K562 (cell line): Measurements from ENCODE around the gene ARMC8. TPM values are rescaled to one million over a fixed set of nuclear protein-coding genes. Genes with fewer than 3 reads are reported as not detected.

ENCODE experiments used
- ATAC-seq: fragments of 200-7000 bp; cut with Tn5 transposase; 3 replicates; pipeline ENCODE4 v1.9.1; 2020; ENCODE audit warnings: moderate library complexity
- BruUV-seq: library from RNA; stranded (reverse); fragments of 400-500 nt; replicated peaks from 2 replicates; lab custom pipeline; 2021; lab: Mats Ljungman, UMichigan
- CTCF ChIA-PET: fragments of 300-600 bp; formaldehyde crosslinking; extraction: SDS; loops from one replicate; lab custom pipeline; 2021; ENCODE audit warnings: low intra/inter-chr PET ratio; lab: Yijun Ruan, JAX
- POLR2A ChIA-PET: fragments of 300-600, 350-650 bp; sonication (Branson Sonifier 250); formaldehyde crosslinking; extraction: SDS; loops from one replicate; lab custom pipeline; 2021; ENCODE audit warnings: antibody characterized with exemption, inconsistent platforms; lab: Yijun Ruan, JAX
- DNase-seq, 4 experiments: peaks; one replicate each; pipeline versions ENCODE4 v3.0.0 to v3.0.0-alpha.2; 2011 to 2018; ENCODE audit warnings: low spot score in 3 of 4, mixed read lengths in 3 of 4; ENCODE audit errors: extremely low read depth in 1 of 4
- FAIRE-seq: peaks from 2 replicates; lab custom pipeline; 2011; peaks lifted over from hg19 to GRCh38; lab: Jason Lieb, UNC
- H2AFZ ChIP-seq: 2 replicates; pipeline ENCODE4 v1.6.0; 2011; ENCODE audit warnings: low read depth, low read length, control low read depth, inconsistent platforms
- H3K27ac ChIP-seq: fragments of 200-600 bp; 3 replicates; pipeline ENCODE4 v1.8.0; 2011; ENCODE audit warnings: low read depth, mild to moderate bottlenecking, control low read depth, inconsistent platforms, low read length, moderate library complexity, mixed read lengths; ENCODE audit errors: extremely low read depth
- H3K27me3 ChIP-seq, 2 experiments: fragments of 300-600 bp in 1 of 2; 2 replicates in 1 of 2; 3 replicates in 1 of 2; pipeline versions ENCODE4 v1.6.0 to v1.8.0; 2011; ENCODE audit warnings: inconsistent platforms in 2 of 2, low read length in 2 of 2, mild to moderate bottlenecking in 1 of 2, mixed read lengths in 1 of 2, moderate library complexity in 1 of 2; ENCODE audit not compliant: control insufficient read depth in 2 of 2, insufficient read depth in 2 of 2
- H3K36me3 ChIP-seq: fragments of 300-600 bp; 3 replicates; pipeline ENCODE4 v1.8.0; 2011; ENCODE audit warnings: mild to moderate bottlenecking, low read length, inconsistent platforms; ENCODE audit not compliant: control insufficient read depth, insufficient read depth
- H3K4me1 ChIP-seq, 2 experiments: fragments of 200-600 bp in 1 of 2; replicated peaks in 1 of 2; 2 replicates in 1 of 2; 3 replicates in 1 of 2; pipeline versions ENCODE4 v1.5.1 to v1.8.0; 2011; ENCODE audit warnings: inconsistent platforms in 2 of 2, low read length in 2 of 2, mild to moderate bottlenecking in 1 of 2, mixed read lengths in 1 of 2, moderate library complexity in 1 of 2; ENCODE audit not compliant: control insufficient read depth in 2 of 2, insufficient read depth in 2 of 2
- H3K4me2 ChIP-seq: 2 replicates; pipeline ENCODE4 v1.6.1; 2011; ENCODE audit warnings: low read length, control low read depth, inconsistent platforms, mixed read lengths; ENCODE audit not compliant: insufficient read depth
- H3K4me3 ChIP-seq: fragments of 200-600 bp; sonication (generic), shearing (Covaris generic); 2 replicates; pipeline ENCODE4 v1.5.1; 2016; ENCODE audit warnings: control low read depth, inconsistent platforms
- H3K79me2 ChIP-seq: fragments of 200-600 bp; 3 replicates; pipeline ENCODE4 v1.8.0; 2011; ENCODE audit warnings: low read length, inconsistent platforms; ENCODE audit not compliant: control insufficient read depth, insufficient read depth
- H3K9ac ChIP-seq, 2 experiments: 2 replicates each; pipeline versions ENCODE4 v1.6.0 to v1.6.1; 2011; ENCODE audit warnings: low read depth in 2 of 2, low read length in 2 of 2, control low read depth in 1 of 2, inconsistent platforms in 1 of 2, mild to moderate bottlenecking in 1 of 2, mixed read lengths in 1 of 2; ENCODE audit not compliant: insufficient read depth in 1 of 2
- H3K9me1 ChIP-seq: one replicate; pipeline ENCODE4 v1.6.0; 2011; ENCODE audit warnings: inconsistent platforms, mild to moderate bottlenecking, low read length, moderate library complexity; ENCODE audit not compliant: control insufficient read depth, insufficient read depth
- H3K9me3 ChIP-seq: replicated peaks from 2 replicates; pipeline ENCODE4 v1.5.1; 2011; ENCODE audit warnings: low read depth, low read length, inconsistent platforms; ENCODE audit not compliant: control insufficient read depth, insufficient read depth
- H4K20me1 ChIP-seq: replicated peaks from 2 replicates; pipeline ENCODE4 v1.6.1; 2011; ENCODE audit warnings: low read length, inconsistent platforms, mixed read lengths; ENCODE audit not compliant: control insufficient read depth, insufficient read depth
- CHD2 ChIP-seq: IDR thresholded peaks from 2 replicates; pipeline ENCODE4 v1.6.1; 2011; ENCODE audit warnings: low read depth, low read length
- CXXC5 ChIP-seq: fragments of 250-450 bp; sonication (Bioruptor Pico); IDR thresholded peaks from 2 replicates; pipeline ENCODE4 v1.8.0; 2022; ENCODE audit warnings: inconsistent platforms, mild to moderate bottlenecking, moderate library complexity
- FOXP1 ChIP-seq: sonication (generic); formaldehyde crosslinking; IDR thresholded peaks from 2 replicates; pipeline ENCODE4 v1.8.0; 2022; ENCODE audit warnings: mild to moderate bottlenecking, missing genetic modification reagents
- HLTF ChIP-seq: fragments of 450-650 bp; IDR thresholded peaks from 2 replicates; pipeline ENCODE4 v1.6.1; 2016
- KAT2B ChIP-seq: IDR thresholded peaks from one replicate; pipeline ENCODE4 v1.6.1; 2012; ENCODE audit warnings: low read depth, mild to moderate bottlenecking, control low read depth, inconsistent platforms, low read length, moderate library complexity
- NEUROD1 ChIP-seq: fragments of 150-350 bp; IDR thresholded peaks from 2 replicates; pipeline ENCODE4 v1.6.1; 2014; ENCODE audit warnings: borderline replicate concordance, low read length, low read depth; ENCODE audit not compliant: partially characterized antibody
- PRMT5 ChIP-seq: sonication (generic); formaldehyde crosslinking; IDR thresholded peaks from 2 replicates; pipeline ENCODE4 v1.5.0; 2020; ENCODE audit warnings: missing genetic modification reagents
- ZNF311 ChIP-seq: fragments of 250-450 bp; sonication (Bioruptor Pico); IDR thresholded peaks from 2 replicates; pipeline ENCODE4 v1.4.0; 2020; ENCODE audit warnings: mild to moderate bottlenecking, moderate library complexity
- WGBS: fragments of 100-300 bp; shearing (Covaris generic); methylation state at CpG from one replicate; pipeline ENCODE4 v1.1.6; 2016; ENCODE audit warnings: low coverage, mixed read lengths; ENCODE audit not compliant: insufficient coverage; ENCODE audit errors: missing lambda C conversion rate; 5-methylcytosine and 5-hydroxymethylcytosine counted together
- in situ Hi-C: fragments of 300-500 bp; cut with MboI; formaldehyde crosslinking; loops from 4 replicates; pipeline ENCODE4 v1.15.0; 2018; ENCODE audit warnings: inconsistent platforms, mixed read lengths
- intact Hi-C: fragments of 100-400 bp; cut with micrococcal nuclease; formaldehyde crosslinking; loops from 2 replicates; pipeline ENCODE4 v1.14.2; 2022
- polyA plus RNA-seq, 8 experiments: library from polyadenylated mRNA; depleted of rRNA in 4 of 8; stranded (reverse) in 5 of 8; unstranded in 3 of 8; fragments of >200 nt; fragmentation: Nextera tagmentation in 2 of 8; fragmentation: Illumina TruSeq in 1 of 8; extraction: Ambion mirVana in 2 of 8; extraction: Trizol in 1 of 8; gene quantifications; 2 replicates each; pipeline versions ENCODE4 v1.2.1 to v1.2.3, GENCODE V29; 2011 to 2014; ENCODE audit warnings: inconsistent platforms in 1 of 8, missing spikeins in 1 of 8
- total RNA-seq, 7 experiments: library from RNA; depleted of rRNA in 6 of 7; stranded (reverse); fragments of >200 nt in 6 of 7; fragmentation: Illumina TruSeq in 2 of 7; extraction: Trizol in 2 of 7; gene quantifications; 2 replicates each; pipeline versions ENCODE4 v1.2.1 to v1.2.3, GENCODE V29; 2011 to 2021; ENCODE audit warnings: low replicate concordance in 1 of 7
- TF ChIP-seq, protein P1 (sequence below): fragments of 200-800 bp; sonication (Bioruptor generic); IDR thresholded peaks from 2 replicates; pipeline ENCODE4 v1.6.1; 2017; ENCODE audit warnings: missing genetic modification characterization, missing compliant biosample characterization
- TF ChIP-seq, protein P2 (sequence below): fragments of 250-450 bp; sonication (Bioruptor Pico); IDR thresholded peaks from 2 replicates; pipeline ENCODE4 v1.8.0; 2022; ENCODE audit warnings: inconsistent platforms
- TF ChIP-seq, protein P3 (sequence below), 3 experiments: fragments of 200-800 bp in 1 of 3; sonication (Bioruptor generic) in 1 of 3; sonication (generic) in 1 of 3; formaldehyde crosslinking in 1 of 3; IDR thresholded peaks; 2 replicates each; pipeline versions ENCODE4 v1.6.1 to v1.8.0; 2016 to 2022; ENCODE audit warnings: mild to moderate bottlenecking in 2 of 3, missing compliant biosample characterization in 2 of 3, missing genetic modification characterization in 2 of 3, missing genetic modification reagents in 1 of 3

ARMC8 gene
- total and polyA plus RNA-seq, 9 of the 15 experiments (the other 6 are each of a cell fraction or from before 2014, with no cell fraction given) = 22.4 to 76.1 (median 37.3) TPM

GRCh38 chr3:138232705-138233364, 45.7 kb downstream of the ARMC8 start:
- Histone ChIP-seq H3K9ac (no peak overlapping the region), H3K4me3 (no peak overlapping the region), H2AFZ (no peak overlapping the region), H4K20me1 (no peaks in the 10 kb centered on the region), H3K36me3 (peaks cover 83% of the 10 kb centered on the region), H3K4me1 (no peaks in the 10 kb centered on the region), H3K79me2 (no peaks in the 10 kb centered on the region), H3K27ac (no peak overlapping the region), H3K9me3 (no peaks in the 10 kb centered on the region), H3K27me3 (no peaks in the 10 kb centered on the region), H3K4me2 (no peak overlapping the region), H3K9me1 (no peaks in the 10 kb centered on the region)
- ChIA-PET CTCF (no interaction called here), POLR2A (no interaction called here)
- ATAC-seq (no peak), FAIRE-seq (no peak), DNase-seq (no peak)
- in situ Hi-C loops = no loop called here
- 73% methylated on average over 3 of the region's 4 CpGs for WGBS
- intact Hi-C loops = no loop called here
- BruUV-seq = no TSS peak
- TF ChIP-seq ZNF311 (CRISPR knock-in tag) (no peak), PRMT5 (CRISPR knock-in tag) (no peak), HLTF (no peak), NEUROD1 (no peak), FOXP1 (no peak), CHD2 (no peak), KAT2B (no peak), CXXC5 (CRISPR knock-in tag) (no peak)
- TF ChIP-seq, protein P1, sequence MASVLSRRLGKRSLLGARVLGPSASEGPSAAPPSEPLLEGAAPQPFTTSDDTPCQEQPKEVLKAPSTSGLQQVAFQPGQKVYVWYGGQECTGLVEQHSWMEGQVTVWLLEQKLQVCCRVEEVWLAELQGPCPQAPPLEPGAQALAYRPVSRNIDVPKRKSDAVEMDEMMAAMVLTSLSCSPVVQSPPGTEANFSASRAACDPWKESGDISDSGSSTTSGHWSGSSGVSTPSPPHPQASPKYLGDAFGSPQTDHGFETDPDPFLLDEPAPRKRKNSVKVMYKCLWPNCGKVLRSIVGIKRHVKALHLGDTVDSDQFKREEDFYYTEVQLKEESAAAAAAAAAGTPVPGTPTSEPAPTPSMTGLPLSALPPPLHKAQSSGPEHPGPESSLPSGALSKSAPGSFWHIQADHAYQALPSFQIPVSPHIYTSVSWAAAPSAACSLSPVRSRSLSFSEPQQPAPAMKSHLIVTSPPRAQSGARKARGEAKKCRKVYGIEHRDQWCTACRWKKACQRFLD (CRISPR knock-in tag) = no peak
- TF ChIP-seq, protein P2, sequence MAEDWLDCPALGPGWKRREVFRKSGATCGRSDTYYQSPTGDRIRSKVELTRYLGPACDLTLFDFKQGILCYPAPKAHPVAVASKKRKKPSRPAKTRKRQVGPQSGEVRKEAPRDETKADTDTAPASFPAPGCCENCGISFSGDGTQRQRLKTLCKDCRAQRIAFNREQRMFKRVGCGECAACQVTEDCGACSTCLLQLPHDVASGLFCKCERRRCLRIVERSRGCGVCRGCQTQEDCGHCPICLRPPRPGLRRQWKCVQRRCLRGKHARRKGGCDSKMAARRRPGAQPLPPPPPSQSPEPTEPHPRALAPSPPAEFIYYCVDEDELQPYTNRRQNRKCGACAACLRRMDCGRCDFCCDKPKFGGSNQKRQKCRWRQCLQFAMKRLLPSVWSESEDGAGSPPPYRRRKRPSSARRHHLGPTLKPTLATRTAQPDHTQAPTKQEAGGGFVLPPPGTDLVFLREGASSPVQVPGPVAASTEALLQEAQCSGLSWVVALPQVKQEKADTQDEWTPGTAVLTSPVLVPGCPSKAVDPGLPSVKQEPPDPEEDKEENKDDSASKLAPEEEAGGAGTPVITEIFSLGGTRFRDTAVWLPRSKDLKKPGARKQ (CRISPR knock-in tag) = no peak
- TF ChIP-seq, protein P3, sequence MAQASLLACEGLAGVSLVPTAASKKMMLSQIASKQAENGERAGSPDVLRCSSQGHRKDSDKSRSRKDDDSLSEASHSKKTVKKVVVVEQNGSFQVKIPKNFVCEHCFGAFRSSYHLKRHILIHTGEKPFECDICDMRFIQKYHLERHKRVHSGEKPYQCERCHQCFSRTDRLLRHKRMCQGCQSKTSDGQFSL (CRISPR knock-in tag; IDR thresholded peaks at IDR 0.05) = no peak
- TF ChIP-seq, protein P3 (tag; IDR thresholded peaks at IDR 0.05) = no peak
